NCI-H1105 (cell line): Measurements from ENCODE around the gene AFAP1L2.
"Not testable (repeated sequence)": the region's sequence is repeated elsewhere in the genome, so short reads cannot be mapped to it uniquely, and the experiment has no call there.

Source experiments
- DNase-seq: peaks from one replicate; lab custom pipeline; 2025; lab: John Stamatoyannopoulos, UW

AFAP1L2 gene

GRCh38 chr10:114337510-114338462, 66.5 kb downstream of the AFAP1L2 start:
- no peak for DNase-seq

GRCh38 chr10:114336823-114337509, 67.3 kb downstream of the AFAP1L2 start:
- DNase-seq, result no peak

- DNase-seq, result no peak
Observed at GRCh38 chr10:114335614-114336013, 68.7 kb downstream of the AFAP1L2 start.

GRCh38 chr10:114334301-114334700, 70.0 kb downstream of the AFAP1L2 start:
- DNase-seq, result no peak

- not testable (repeated sequence) for DNase-seq
Observed at GRCh38 chr10:114333441-114333840, 70.9 kb downstream of the AFAP1L2 start.

- DNase-seq, result no peak
Observed at GRCh38 chr10:114332301-114333192, 71.8 kb downstream of the AFAP1L2 start.

GRCh38 chr10:114329634-114330365, 74.5 kb downstream of the AFAP1L2 start:
- DNase-seq, result no peak

- DNase-seq, result no peak
Observed at GRCh38 chr10:114328874-114329273, 75.4 kb downstream of the AFAP1L2 start.

GRCh38 chr10:114328441-114328812, 75.9 kb downstream of the AFAP1L2 start:
- no peak for DNase-seq

- no peak for DNase-seq
Observed at GRCh38 chr10:114327537-114328440, 76.5 kb downstream of the AFAP1L2 start.

- DNase-seq, result no peak
Observed at GRCh38 chr10:114326795-114327194, 77.5 kb downstream of the AFAP1L2 start.

GRCh38 chr10:114323023-114323422, 81.3 kb downstream of the AFAP1L2 start:
- DNase-seq, result no peak

GRCh38 chr10:114322344-114322743, 82.0 kb downstream of the AFAP1L2 start:
- no peak for DNase-seq

- no peak for DNase-seq
Observed at GRCh38 chr10:114320249-114321116, 83.8 kb downstream of the AFAP1L2 start.

- no peak for DNase-seq
Observed at GRCh38 chr10:114319406-114320248, 84.7 kb downstream of the AFAP1L2 start.

- no peak for DNase-seq
Observed at GRCh38 chr10:114316744-114317143, 87.6 kb downstream of the AFAP1L2 start.

- DNase-seq, result no peak
Observed at GRCh38 chr10:114315566-114316420, 88.5 kb downstream of the AFAP1L2 start.
